Measurements from ENCODE around the gene SERPINB6.

GRCh38 chr6:2937627-2938003, 33.8 kb downstream of the SERPINB6 start:
- no peak for TF ChIP-seq CTCF (conservative IDR thresholded peaks at IDR 0.05; ENCODE audit: low read depth, low read length)
- no peak for TF ChIP-seq MAZ (IDR thresholded peaks at IDR 0.05; ENCODE audit: borderline replicate concordance, low read depth, low read length)
- TF ChIP-seq CHD1 (IDR thresholded peaks at IDR 0.05; ENCODE audit: low read depth, low read length): no peak
- TF ChIP-seq POLR2A (IDR thresholded peaks at IDR 0.05; ENCODE audit: low read depth, low read length): no peak
- no peak for TF ChIP-seq CEBPB (IDR thresholded peaks at IDR 0.05; ENCODE audit: low read depth, low read length)
